Loucy (cell line): Measurements from ENCODE around the gene ATP8B2.

ENCODE experiments used
- H2AFZ ChIP-seq: fragments of 200-600 bp; sonication (generic); 2 replicates; pipeline ENCODE4 v1.6.0; 2016; ENCODE audit warnings: antibody characterized with exemption, mild to moderate bottlenecking, low read length, moderate library complexity
- H3F3A ChIP-seq: fragments of 200-600 bp; 2 replicates; pipeline ENCODE4 v1.6.0; 2016; ENCODE audit warnings: antibody characterized with exemption, low read depth, mild to moderate bottlenecking
- H3K27me3 ChIP-seq: fragments of 200-600 bp; sonication (generic); 2 replicates; pipeline ENCODE4 v1.6.1; 2014; ENCODE audit warnings: low read length, mild to moderate bottlenecking; ENCODE audit not compliant: insufficient read depth, poor library complexity, severe bottlenecking
- H3K36me3 ChIP-seq: fragments of 200-600 bp; sonication (generic); 2 replicates; pipeline ENCODE4 v1.6.1; 2016; ENCODE audit warnings: low read length; ENCODE audit not compliant: insufficient read depth
- H3K4me1 ChIP-seq: fragments of 200-600 bp; sonication (generic); 2 replicates; pipeline ENCODE4 v1.5.1; 2014; ENCODE audit warnings: low read length, mild to moderate bottlenecking; ENCODE audit not compliant: insufficient read depth, poor library complexity, severe bottlenecking
- H3K4me2 ChIP-seq: fragments of 200-600 bp; sonication (generic); 2 replicates; pipeline ENCODE4 v1.6.0; 2014; ENCODE audit warnings: antibody characterized with exemption, low read length, low read depth, mild to moderate bottlenecking; ENCODE audit not compliant: poor library complexity, severe bottlenecking
- H3K4me3 ChIP-seq: fragments of 200-600 bp; sonication (generic); 2 replicates; pipeline ENCODE4 v1.5.1; 2014; ENCODE audit warnings: low read length, mild to moderate bottlenecking, mixed read lengths; ENCODE audit not compliant: poor library complexity, severe bottlenecking
- H3K79me2 ChIP-seq: fragments of 200-600 bp; sonication (generic); 2 replicates; pipeline ENCODE4 v1.6.1; 2014; ENCODE audit warnings: low read length; ENCODE audit not compliant: insufficient read depth
- H3K9ac ChIP-seq: fragments of 200-600 bp; sonication (generic); 2 replicates; pipeline ENCODE4 v1.6.0; 2014; ENCODE audit warnings: mild to moderate bottlenecking, low read depth, low read length, moderate library complexity; ENCODE audit not compliant: poor library complexity, severe bottlenecking
- H3K9me2 ChIP-seq: fragments of 200-600 bp; sonication (generic); replicated peaks from 2 replicates; pipeline ENCODE4 v1.6.1; 2016; ENCODE audit warnings: low read depth, low read length, mixed read lengths
- H3K9me3 ChIP-seq: fragments of 200-600 bp; sonication (generic); 2 replicates; pipeline ENCODE4 v1.6.1; 2014; ENCODE audit warnings: mild to moderate bottlenecking, antibody characterized with exemption, low read length, low read depth; ENCODE audit not compliant: insufficient read depth
- H4K20me1 ChIP-seq: fragments of 200-600 bp; sonication (generic); 2 replicates; pipeline ENCODE4 v1.6.0; 2014; ENCODE audit warnings: antibody characterized with exemption, low read length, mild to moderate bottlenecking; ENCODE audit not compliant: insufficient read depth, poor library complexity, severe bottlenecking
- CTCF ChIP-seq: fragments of 200-600 bp; sonication (generic); conservative IDR thresholded peaks from 2 replicates; pipeline ENCODE4 v1.5.1; 2014; ENCODE audit warnings: mild to moderate bottlenecking, antibody characterized with exemption, low read length
- EZH2phosphoT487 ChIP-seq: fragments of 200-600 bp; IDR thresholded peaks from 2 replicates; pipeline ENCODE4 v1.6.1; 2018; ENCODE audit warnings: antibody characterized with exemption, mild to moderate bottlenecking, moderate library complexity, borderline replicate concordance

The ATP8B2 gene

GRCh38 chr1:154398141-154398540 is 72.8 kb downstream of the ATP8B2 start:
- H3K36me3 ChIP-seq: no peaks in the 10 kb centered on the region
- no peak overlapping the region for H2AFZ ChIP-seq
- H3K4me3 ChIP-seq: no peak overlapping the region
- H3K27me3 ChIP-seq: no peaks in the 10 kb centered on the region
- no peaks in the 10 kb centered on the region for H3K9me3 ChIP-seq
- H3K9ac ChIP-seq: no peak overlapping the region
- peaks cover 6% of the 10 kb centered on the region for H3K4me1 ChIP-seq
- no peaks in the 10 kb centered on the region for H3K9me2 ChIP-seq
- H3K4me2 ChIP-seq: no peak overlapping the region
- no peaks in the 10 kb centered on the region for H3F3A ChIP-seq
- no peaks in the 10 kb centered on the region for H4K20me1 ChIP-seq
- TF ChIP-seq EZH2phosphoT487: no peak
- H3K79me2 ChIP-seq: no peaks in the 10 kb centered on the region

DNA sequence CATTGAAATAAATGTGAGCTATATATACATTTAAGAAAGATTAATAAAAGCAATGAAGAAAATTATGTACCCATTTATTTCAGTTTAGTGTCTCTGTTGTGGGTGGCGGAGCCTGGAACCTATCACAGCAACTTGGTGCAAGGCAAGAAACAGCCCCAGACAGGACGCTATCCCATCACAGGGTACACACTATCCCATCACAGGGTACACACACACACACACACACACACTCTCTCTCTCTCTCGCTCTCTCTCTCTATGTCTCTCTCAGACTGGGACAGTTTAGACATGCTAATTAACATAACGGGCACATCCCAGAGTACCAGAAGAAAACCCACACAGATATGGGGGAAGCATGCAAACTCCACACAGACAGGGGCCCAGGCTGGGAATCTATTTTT is 73.4 kb downstream of the ATP8B2 start:
- TF ChIP-seq EZH2phosphoT487 (no peak), CTCF (no peak)
- Histone ChIP-seq H3K36me3 (no peaks in the 10 kb centered on the region), H2AFZ (no peak overlapping the region), H3F3A (0 out of 2 replicates have a peak, but pooled peaks cover 5% of the 10 kb centered on the region), H3K9me3 (no peaks in the 10 kb centered on the region), H3K79me2 (no peaks in the 10 kb centered on the region), H3K4me3 (no peak overlapping the region), H3K4me2 (no peak overlapping the region), H3K9me2 (no peaks in the 10 kb centered on the region), H4K20me1 (no peaks in the 10 kb centered on the region), H3K9ac (no peak overlapping the region), H3K4me1 (peaks cover 12% of the 10 kb centered on the region), H3K27me3 (no peaks in the 10 kb centered on the region)

GRCh38 chr1:154400381-154400801 is 75.1 kb downstream of the ATP8B2 start:
- H3K79me2 ChIP-seq: no peaks in the 10 kb centered on the region
- peaks cover 28% of the 10 kb centered on the region for H3K4me1 ChIP-seq
- no peaks in the 10 kb centered on the region for H3K27me3 ChIP-seq
- H3F3A ChIP-seq: 0 out of 2 replicates have a peak, but pooled peaks cover 6% of the 10 kb centered on the region
- no peak overlapping the region for H2AFZ ChIP-seq
- no peak overlapping the region for H3K9ac ChIP-seq
- TF ChIP-seq EZH2phosphoT487: no peak
- no peak for TF ChIP-seq CTCF
- no peak overlapping the region for H3K4me3 ChIP-seq
- H3K36me3 ChIP-seq: no peaks in the 10 kb centered on the region
- no peaks in the 10 kb centered on the region for H3K9me2 ChIP-seq
- no peak overlapping the region for H3K4me2 ChIP-seq
- no peaks in the 10 kb centered on the region for H4K20me1 ChIP-seq
- H3K9me3 ChIP-seq: no peaks in the 10 kb centered on the region
